GM18858 (cell line): Measurements from ENCODE around the gene MED10.

ENCODE experiments used
- ATAC-seq: cut with Tn5 transposase; IDR thresholded peaks from one replicate; pipeline ENCODE4 v1.9.1; 2021; ENCODE audit not compliant: unreplicated experiment

Gene MED10

DNA sequence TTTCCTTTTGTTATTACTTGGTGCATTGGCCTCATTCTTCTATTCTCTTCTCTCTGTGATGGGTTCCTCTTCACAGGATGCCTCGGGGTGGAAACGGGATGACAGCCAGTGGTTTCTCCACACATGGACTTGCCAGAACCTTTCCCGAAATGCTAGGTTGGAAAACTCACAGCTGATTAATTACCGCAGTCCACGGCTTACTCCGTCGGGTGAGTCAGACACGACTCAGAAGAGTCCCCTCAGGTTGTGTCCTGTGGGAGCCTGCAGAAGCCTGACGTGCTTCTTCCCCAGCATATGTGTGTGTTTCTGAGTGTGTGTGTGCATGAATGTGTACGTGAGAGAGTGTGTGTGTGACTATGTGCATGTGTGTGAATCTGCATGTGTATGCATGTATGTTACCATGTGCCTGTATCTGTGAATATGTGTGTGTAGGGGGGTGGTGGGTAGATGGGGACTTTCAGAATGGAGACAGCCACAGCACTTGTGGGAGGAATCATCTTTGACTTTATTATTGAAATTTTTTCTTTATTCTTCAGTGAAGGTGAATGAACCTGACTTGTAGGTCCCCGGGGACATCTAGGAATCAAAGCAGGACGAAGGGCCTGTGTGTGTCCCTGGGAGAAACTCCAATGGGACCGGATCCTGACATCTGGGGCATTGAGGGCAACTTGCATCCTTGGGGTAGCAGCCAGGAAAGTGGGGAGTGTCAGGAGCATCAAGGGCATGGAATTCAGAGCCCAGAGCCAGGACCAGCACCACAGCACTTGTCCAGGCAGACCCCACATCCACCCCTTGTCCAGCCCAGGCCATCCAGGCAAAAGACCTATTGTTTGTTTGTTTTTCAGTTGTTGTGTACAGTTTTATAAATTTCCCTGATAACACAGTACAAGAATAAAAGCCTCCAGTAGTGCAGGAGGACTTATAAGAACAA lies 21.9 kb upstream of the MED10 start:
- no peak for ATAC-seq

DNA sequence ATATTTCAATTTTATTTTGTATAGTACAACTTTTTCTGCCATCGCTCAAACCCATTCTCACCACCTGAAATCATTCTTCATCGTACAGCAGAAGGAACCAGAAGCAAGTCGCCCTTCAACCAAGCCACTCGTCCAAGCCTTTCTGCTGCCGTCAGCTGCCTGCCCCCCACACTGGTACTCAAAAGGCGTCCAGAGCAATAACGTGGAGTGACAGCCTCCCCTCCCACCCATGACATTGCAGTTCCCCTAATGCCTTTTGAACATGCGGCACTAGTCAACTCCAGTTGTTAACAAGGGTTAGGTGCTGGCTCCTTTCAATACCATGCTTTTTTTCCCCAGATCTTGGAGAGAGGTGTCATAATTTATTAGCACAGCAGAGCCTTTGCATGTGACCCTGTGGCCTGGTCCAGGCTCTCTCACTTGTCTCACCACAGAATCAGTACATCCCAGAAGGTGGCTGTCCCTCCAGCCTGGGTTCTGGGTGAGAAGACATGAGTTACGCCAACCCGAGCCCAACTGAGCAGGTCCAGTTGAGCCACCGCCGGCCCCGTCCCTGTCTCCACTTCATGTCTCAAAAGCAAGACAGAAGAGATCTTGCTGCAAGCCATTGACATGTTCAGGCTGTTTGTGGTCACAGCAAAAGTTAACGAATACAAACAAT lies 20.4 kb upstream of the MED10 start:
- no peak for ATAC-seq

- ATAC-seq = no peak
These were observed 19.4 kb upstream of the MED10 start for GRCh38 chr5:6397536-6398269.

GRCh38 chr5:6396836-6397535 lies 18.6 kb upstream of the MED10 start:
- ATAC-seq = no peak

GRCh38 chr5:6396043-6396442 lies 17.7 kb upstream of the MED10 start:
- no peak for ATAC-seq

GRCh38 chr5:6395621-6396020 lies 17.3 kb upstream of the MED10 start:
- no peak for ATAC-seq

DNA sequence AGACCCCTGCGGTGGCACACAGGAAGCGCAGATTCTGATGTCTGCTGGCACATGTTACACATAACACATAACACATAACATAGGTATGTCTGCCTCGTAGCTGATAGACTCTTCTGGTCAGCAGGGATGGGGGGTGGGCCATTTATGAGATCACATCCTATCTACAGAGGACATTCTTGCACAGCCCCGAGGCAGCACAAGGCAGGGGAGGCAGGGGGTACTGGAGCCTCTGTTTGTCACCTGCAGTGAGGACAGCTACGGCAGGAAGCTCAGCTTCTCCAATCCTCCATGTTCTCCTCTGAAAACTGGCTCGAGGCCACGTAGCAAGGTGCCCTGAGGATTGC lies 16.7 kb upstream of the MED10 start:
- ATAC-seq = no peak

DNA sequence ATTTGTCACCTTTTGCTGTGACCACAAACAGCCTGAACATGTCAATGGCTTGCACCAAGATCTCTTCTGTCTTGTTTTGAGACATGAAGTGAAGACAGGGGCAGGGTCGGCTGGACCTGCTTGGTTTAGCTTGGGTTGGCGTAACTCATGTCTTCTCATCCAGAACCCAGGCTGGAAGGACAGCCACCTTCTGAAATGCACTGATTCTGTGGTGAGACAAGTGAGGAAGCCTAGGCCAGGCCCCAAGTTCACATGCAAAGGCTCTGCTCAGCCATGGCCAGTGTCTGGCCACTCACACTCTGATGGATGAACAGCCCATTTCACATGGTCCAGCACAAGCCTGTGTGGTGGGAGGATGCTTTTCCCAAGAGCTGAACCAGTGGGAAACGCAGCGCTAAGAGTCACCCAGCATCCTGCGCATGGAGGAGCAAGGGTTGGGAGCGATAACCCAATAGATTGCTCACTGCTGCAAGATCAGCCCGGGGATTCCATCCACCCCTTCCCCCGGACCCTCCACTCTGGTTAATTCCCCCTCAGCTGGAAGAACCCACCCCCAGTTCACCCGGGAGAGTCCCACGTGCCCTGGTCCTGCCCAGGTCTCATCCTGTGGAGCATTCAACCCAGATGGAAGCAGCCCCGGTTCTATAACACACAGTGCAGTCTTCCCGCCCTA lies 16.2 kb upstream of the MED10 start:
- ATAC-seq = no peak

- ATAC-seq = no peak
These were observed 15.3 kb upstream of the MED10 start for GRCh38 chr5:6393596-6394194.

DNA sequence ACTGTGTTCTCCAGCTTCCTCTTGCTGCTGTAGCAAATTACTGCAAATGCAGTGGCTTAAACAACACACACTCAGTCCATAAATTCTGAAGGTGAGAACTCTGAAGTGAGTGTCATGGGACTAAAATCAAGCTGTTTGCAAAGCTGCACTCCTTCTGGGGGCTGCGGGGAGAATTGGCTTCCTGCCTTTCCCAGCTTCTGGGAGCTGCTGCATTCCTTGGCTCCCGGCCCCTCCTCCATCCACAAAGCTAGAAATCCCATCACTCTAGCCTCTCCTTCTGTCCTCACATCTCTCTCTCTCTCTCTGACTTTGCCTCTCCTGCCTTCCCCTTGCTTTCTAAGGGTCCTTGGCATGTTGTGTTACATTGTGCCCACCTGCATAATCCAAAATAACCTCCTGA lies 14.2 kb upstream of the MED10 start:
- no peak for ATAC-seq

GRCh38 chr5:6391151-6391550 lies 12.8 kb upstream of the MED10 start:
- no peak for ATAC-seq

DNA sequence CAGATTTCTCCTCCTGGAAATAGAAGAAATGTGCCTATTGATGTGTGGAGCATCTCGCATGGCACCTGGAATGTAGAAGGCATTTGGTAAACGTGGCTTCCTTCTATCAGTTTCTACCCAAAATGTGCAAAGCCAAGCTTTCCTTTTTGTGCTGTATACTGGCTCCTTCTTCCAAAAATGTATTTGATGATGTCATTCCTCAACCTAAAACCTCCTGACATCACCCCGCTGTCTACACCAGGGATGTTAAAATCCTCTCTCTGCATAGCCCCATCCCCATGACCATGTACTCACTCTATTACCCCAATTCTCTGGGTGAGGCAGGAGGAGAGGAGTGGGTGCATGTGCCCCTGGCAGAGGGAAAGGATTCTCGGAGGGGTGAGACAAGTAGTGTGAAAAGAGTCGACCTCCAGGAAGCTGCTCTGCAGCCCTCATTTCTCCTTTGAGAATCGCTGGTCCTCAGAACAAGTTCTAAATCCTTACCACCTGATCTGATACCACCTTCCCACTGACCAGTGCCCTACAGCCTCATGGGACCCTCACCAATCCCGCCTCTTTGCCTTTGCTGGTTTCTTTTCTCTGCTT lies 11.7 kb upstream of the MED10 start:
- ATAC-seq = no peak

- no peak for ATAC-seq
These were observed 11.1 kb upstream of the MED10 start for GRCh38 chr5:6389397-6389796.

GRCh38 chr5:6387970-6388369 lies 9.6 kb upstream of the MED10 start:
- no peak for ATAC-seq

DNA sequence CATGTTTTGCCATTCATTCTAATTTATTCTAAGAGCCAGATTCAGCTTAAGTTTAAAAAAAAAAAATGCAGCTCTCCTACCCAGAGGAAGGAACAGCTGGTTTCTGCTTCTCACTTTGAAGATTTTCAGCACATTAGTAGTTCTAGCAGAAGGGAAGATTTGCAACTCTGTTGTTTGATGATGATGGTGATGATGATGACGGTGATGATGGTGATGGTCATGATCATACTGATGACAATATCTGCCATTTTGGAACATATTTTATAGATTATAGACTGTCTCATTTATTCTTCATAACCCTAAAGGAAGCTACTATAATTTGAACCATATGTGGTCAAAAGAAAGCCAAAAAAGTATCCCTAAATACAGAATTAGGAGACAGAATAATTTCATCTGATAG lies 7.9 kb upstream of the MED10 start:
- ATAC-seq = no peak

DNA sequence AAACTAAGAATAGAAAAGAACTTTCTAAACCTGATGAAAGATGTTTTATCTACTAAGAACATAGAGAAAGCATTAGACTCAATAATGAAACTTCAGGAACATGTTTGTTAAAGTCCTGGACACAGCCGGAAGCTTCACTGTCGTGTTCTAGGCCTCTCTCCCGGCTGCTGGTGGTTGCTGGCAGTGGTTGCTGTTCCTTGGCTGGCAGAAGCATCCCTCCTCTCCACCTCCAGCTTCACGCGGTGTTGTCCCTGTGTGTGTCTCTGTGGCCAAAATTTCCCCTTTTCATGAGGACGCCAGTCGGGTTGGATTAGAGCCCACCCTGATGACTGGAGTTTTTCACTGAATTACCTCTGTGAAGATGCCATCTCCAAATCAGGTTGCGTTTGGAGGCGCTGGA lies 6.5 kb upstream of the MED10 start:
- no peak for ATAC-seq

GRCh38 chr5:6383376-6383775 lies 5.0 kb upstream of the MED10 start:
- no peak for ATAC-seq

DNA sequence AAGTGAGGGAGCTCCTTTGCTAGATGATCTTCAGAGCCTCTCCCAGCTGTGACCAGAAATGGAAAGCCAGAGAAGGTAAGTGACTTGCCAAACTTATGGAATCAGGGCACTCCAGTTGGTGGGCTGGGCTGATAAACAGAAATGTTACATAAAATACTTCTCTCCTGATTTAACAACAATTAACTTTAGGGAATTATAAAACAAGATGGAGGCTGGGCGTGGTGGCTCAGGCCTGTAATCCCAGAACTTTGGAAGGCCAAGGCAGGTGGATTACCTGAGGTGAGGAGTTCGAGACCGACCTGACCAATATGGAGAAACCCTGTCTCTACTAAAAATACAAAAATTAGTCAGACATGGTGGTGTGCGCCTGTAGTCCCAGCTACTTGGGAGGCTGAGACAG lies 899 bp upstream of the MED10 start:
- ATAC-seq = no peak

GRCh38 chr5:6378766-6379103 lies 388 bp upstream of the MED10 start:
- ATAC-seq = peak; percentile 10

DNA sequence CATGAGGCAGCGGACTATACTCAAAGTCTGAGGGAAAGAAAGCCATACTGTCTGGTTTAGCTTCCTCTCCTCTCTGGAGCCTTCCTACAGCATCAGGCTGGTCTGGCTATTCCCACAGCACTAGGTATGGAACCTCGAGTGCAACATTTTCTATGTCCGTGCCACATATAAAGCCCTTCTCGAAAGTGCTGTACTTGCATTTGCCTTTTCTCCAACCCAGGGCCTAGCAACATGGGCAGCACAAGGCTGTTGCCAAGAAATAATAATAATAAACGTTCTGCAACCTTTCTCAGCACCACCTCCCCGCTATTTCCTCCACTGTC lies 804 bp downstream of the MED10 start:
- no peak for ATAC-seq
